Naive thymus-derived CD4-positive, alpha-beta T cell (primary cell): ENCODE results near the gene PBX1. TPM values are rescaled to one million over a fixed set of nuclear protein-coding genes. Genes with fewer than 3 reads are reported as not detected.
"Not testable (repeated sequence)": the region's sequence is repeated elsewhere in the genome, so short reads cannot be mapped to it uniquely, and the experiment has no call there.

ENCODE experiments used
- ATAC-seq: fragments of 150-1000 bp; cut with Tn5 transposase; 2 replicates; pipeline ENCODE4 v1.10.0; 2021; ENCODE audit warnings: mild to moderate bottlenecking, moderate library complexity
- CTCF ChIA-PET: fragments of 350-600 bp; sonication (Branson Sonifier 250); formaldehyde crosslinking; loops from one replicate; lab custom pipeline; 2021; ENCODE audit warnings: antibody characterized with exemption; lab: Charles Lee
- POLR2A ChIA-PET: fragments of 350-600 bp; sonication (Branson Sonifier 250); formaldehyde crosslinking; loops from one replicate; lab custom pipeline; 2021; ENCODE audit warnings: antibody characterized with exemption, inconsistent platforms; lab: Charles Lee
- DNase-seq, 9 donors: peaks; one replicate each; pipeline versions ENCODE4 v3.0.0 to v3.0.0-alpha.2; 2020 to 2022; ENCODE audit warnings: mixed read lengths in 1 of 9
- H3K27ac ChIP-seq: one replicate; pipeline ENCODE4 v1.7.0; 2013; ENCODE audit warnings: mild to moderate bottlenecking, low read depth, low read length, moderate library complexity
- H3K27me3 ChIP-seq, 2 donors: one replicate each; pipeline ENCODE4 v1.7.0; 2013; ENCODE audit warnings: low read length in 2 of 2, mild to moderate bottlenecking in 2 of 2, moderate library complexity in 2 of 2; ENCODE audit not compliant: control insufficient read depth in 2 of 2, insufficient read depth in 2 of 2
- H3K36me3 ChIP-seq, 3 experiments: 1 replicate in 2 of 3; 2 replicates in 1 of 3; pipeline ENCODE4 v1.7.0; 2013; ENCODE audit warnings: low read length in 3 of 3, mild to moderate bottlenecking in 3 of 3, moderate library complexity in 1 of 3; ENCODE audit not compliant: insufficient read depth in 3 of 3, control insufficient read depth in 2 of 3
- H3K4me1 ChIP-seq, 2 donors: one replicate each; pipeline ENCODE4 v1.7.0; 2013; ENCODE audit warnings: low read length in 2 of 2, mild to moderate bottlenecking in 2 of 2, moderate library complexity in 1 of 2; ENCODE audit not compliant: control insufficient read depth in 2 of 2, insufficient read depth in 2 of 2
- H3K4me3 ChIP-seq: 2 replicates; pipeline ENCODE4 v1.7.0; 2013; ENCODE audit warnings: mild to moderate bottlenecking, low read length
- H3K9me3 ChIP-seq, 3 experiments: 1 replicate in 2 of 3; 2 replicates in 1 of 3; pipeline ENCODE4 v1.7.0; 2013; ENCODE audit warnings: low read length in 3 of 3; ENCODE audit not compliant: control insufficient read depth in 2 of 3
- H3K27ac Mint-ChIP-seq, 9 donors: one replicate each; pipeline ENCODE4 v1.8.0; 2020 to 2022; ENCODE audit warnings: mixed read lengths in 9 of 9, mild to moderate bottlenecking in 8 of 9, moderate library complexity in 5 of 9, inconsistent platforms in 2 of 9
- H3K27me3 Mint-ChIP-seq, 5 donors: one replicate each; pipeline ENCODE4 v1.8.0; 2021 to 2022; ENCODE audit warnings: mixed read lengths in 5 of 5, mild to moderate bottlenecking in 1 of 5
- H3K36me3 Mint-ChIP-seq, 5 donors: one replicate each; pipeline ENCODE4 v1.8.0; 2020 to 2022; ENCODE audit warnings: mixed read lengths in 5 of 5, mild to moderate bottlenecking in 3 of 5, inconsistent platforms in 1 of 5
- H3K4me1 Mint-ChIP-seq, 7 donors: one replicate each; pipeline ENCODE4 v1.8.0; 2020 to 2022; ENCODE audit warnings: mixed read lengths in 7 of 7, mild to moderate bottlenecking in 3 of 7, inconsistent platforms in 1 of 7
- H3K4me3 Mint-ChIP-seq, 10 donors: one replicate each; pipeline ENCODE4 v1.8.0; 2020 to 2022; ENCODE audit warnings: mild to moderate bottlenecking in 10 of 10, mixed read lengths in 10 of 10, moderate library complexity in 6 of 10, inconsistent platforms in 2 of 10
- H3K9me3 Mint-ChIP-seq, 11 donors: one replicate each; pipeline ENCODE4 v1.8.0; 2020 to 2022; ENCODE audit warnings: mixed read lengths in 11 of 11, mild to moderate bottlenecking in 4 of 11, inconsistent platforms in 1 of 11, moderate library complexity in 1 of 11
- intact Hi-C, 2 donors: fragments of 100-400 bp; cut with micrococcal nuclease; formaldehyde crosslinking; loops; one replicate each; pipeline ENCODE4 v1.15.1; 2023
- polyA plus RNA-seq, 2 donors: library from polyadenylated mRNA; unstranded; fragments of 300-500 nt; fragmentation: Illumina TruSeq; gene quantifications; one replicate each; pipeline ENCODE4 v1.2.3, GENCODE V29; 2021
- total RNA-seq, 6 experiments: library from RNA in 5 of 6; stranded (reverse) in 5 of 6; gene quantifications; 1 replicate in 5 of 6; 2 replicates in 1 of 6; pipeline ENCODE4 v1.2.3 and lab custom pipeline; 2021 to 2026

The PBX1 gene
- total and polyA plus RNA-seq, 7 experiments from 2014 or later, result 0.02 to 2.9 (median 1.7) TPM; not detected in 1

GRCh38 chr1:164651351-164651951 is 92.5 kb downstream of the PBX1 start:
- H3K27me3 ChIP-seq, result no peaks in the 10 kb centered on the region
- no peak for DNase-seq
- H3K4me3 Mint-ChIP-seq, result peak overlapping the region in 3 of 10 donors; percentile 6 to 56 (median 21)
- H3K4me3 ChIP-seq, result no peak overlapping the region
- H3K27ac ChIP-seq, result no peak overlapping the region
- H3K36me3 Mint-ChIP-seq, result no peaks in the 10 kb centered on the region
- intact Hi-C loops, result no loop called here
- H3K9me3 Mint-ChIP-seq, result peaks cover 0 to 8% (median 3%) of the 10 kb centered on the region in 11 donors
- H3K9me3 ChIP-seq, result no peaks in the 10 kb centered on the region
- peaks cover 0 to 11% (median 4%) of the 10 kb centered on the region in 5 donors for H3K27me3 Mint-ChIP-seq
- POLR2A ChIA-PET, result no interaction called here
- peak; percentile 57 for ATAC-seq
- H3K4me1 Mint-ChIP-seq, result peaks cover 0 to 7% (median 6%) of the 10 kb centered on the region in 7 donors
- CTCF ChIA-PET, result no interaction called here
- H3K36me3 ChIP-seq, result no peaks in the 10 kb centered on the region
- no peaks in the 10 kb centered on the region for H3K4me1 ChIP-seq
- no peak overlapping the region for H3K27ac Mint-ChIP-seq

GRCh38 chr1:164652969-164653368 is 94.0 kb downstream of the PBX1 start:
- H3K4me3 Mint-ChIP-seq, H3K36me3 ChIP-seq, H3K9me3 Mint-ChIP-seq, H3K4me1 ChIP-seq, intact Hi-C loops, POLR2A ChIA-PET, H3K4me1 Mint-ChIP-seq, H3K27ac ChIP-seq, H3K4me3 ChIP-seq, CTCF ChIA-PET, H3K27ac Mint-ChIP-seq, DNase-seq, H3K36me3 Mint-ChIP-seq, H3K27me3 ChIP-seq, H3K9me3 ChIP-seq, ATAC-seq: not testable (repeated sequence)
- H3K27me3 Mint-ChIP-seq, result peaks cover 0 to 11% (median 4%) of the 10 kb centered on the region in 5 donors

GRCh38 chr1:164653705-164654104 is 94.7 kb downstream of the PBX1 start:
- Histone ChIP-seq H3K9me3 (no peaks in the 10 kb centered on the region), H3K36me3 (no peaks in the 10 kb centered on the region), H3K27me3 (no peaks in the 10 kb centered on the region), H3K4me3 (no peak overlapping the region), H3K27ac (no peak overlapping the region), H3K4me1 (no peaks in the 10 kb centered on the region)
- intact Hi-C loops, result no loop called here
- DNase-seq (no peak), ATAC-seq (no peak)
- ChIA-PET CTCF (no interaction called here), POLR2A (no interaction called here)
- Mint-ChIP-seq H3K4me1 (peaks cover 0 to 7% (median 6%) of the 10 kb centered on the region in 7 donors), H3K27ac (no peak overlapping the region), H3K27me3 (peaks cover 0 to 11% (median 4%) of the 10 kb centered on the region in 5 donors), H3K4me3 (no peak overlapping the region), H3K36me3 (no peaks in the 10 kb centered on the region), H3K9me3 (peaks cover 0 to 8% (median 3%) of the 10 kb centered on the region in 11 donors)

- Mint-ChIP-seq H3K27ac (no peak overlapping the region), H3K9me3 (peaks cover 0 to 8% (median 3%) of the 10 kb centered on the region in 11 donors), H3K27me3 (peaks cover 0 to 11% (median 4%) of the 10 kb centered on the region in 5 donors), H3K4me1 (peaks cover 0 to 7% (median 6%) of the 10 kb centered on the region in 7 donors), H3K36me3 (no peaks in the 10 kb centered on the region), H3K4me3 (no peak overlapping the region)
- H3K36me3 ChIP-seq, result no peaks in the 10 kb centered on the region
- no peaks in the 10 kb centered on the region for H3K27me3 ChIP-seq
- no peak for DNase-seq
- H3K4me3 ChIP-seq, result no peak overlapping the region
- no peak for ATAC-seq
- intact Hi-C loops, result no loop called here
- H3K4me1 ChIP-seq, result no peaks in the 10 kb centered on the region
- H3K9me3 ChIP-seq, result no peaks in the 10 kb centered on the region
- ChIA-PET CTCF (no interaction called here), POLR2A (no interaction called here)
- H3K27ac ChIP-seq, result no peak overlapping the region
These were observed 95.2 kb downstream of the PBX1 start for GRCh38 chr1:164654200-164654599.

GRCh38 chr1:164658864-164659263 is 99.9 kb downstream of the PBX1 start:
- Histone ChIP-seq H3K36me3 (no peaks in the 10 kb centered on the region), H3K4me1 (no peaks in the 10 kb centered on the region), H3K4me3 (no peak overlapping the region), H3K27ac (no peak overlapping the region), H3K9me3 (no peaks in the 10 kb centered on the region), H3K27me3 (no peaks in the 10 kb centered on the region)
- peaks cover 0 to 6% (median 4%) of the 10 kb centered on the region in 5 donors for H3K27me3 Mint-ChIP-seq
- H3K4me1 Mint-ChIP-seq, result peaks cover 0 to 14% (median 12%) of the 10 kb centered on the region in 7 donors
- ChIA-PET CTCF (no interaction called here), POLR2A (no interaction called here)
- peaks cover 0 to 12% (median 0%) of the 10 kb centered on the region in 11 donors for H3K9me3 Mint-ChIP-seq
- ATAC-seq, result no peak
- H3K36me3 Mint-ChIP-seq, result no peaks in the 10 kb centered on the region
- no peak for DNase-seq
- no peak overlapping the region for H3K4me3 Mint-ChIP-seq
- no peak overlapping the region for H3K27ac Mint-ChIP-seq
- intact Hi-C loops, result no loop called here

- Histone ChIP-seq H3K9me3 (no peaks in the 10 kb centered on the region), H3K36me3 (no peaks in the 10 kb centered on the region), H3K27me3 (no peaks in the 10 kb centered on the region), H3K4me3 (no peak overlapping the region), H3K4me1 (no peaks in the 10 kb centered on the region), H3K27ac (no peak overlapping the region)
- intact Hi-C loops, result no loop called here
- Mint-ChIP-seq H3K4me3 (peak overlapping the region in 2 of 10 donors; percentile 4 to 35), H3K4me1 (peaks cover 0 to 14% (median 12%) of the 10 kb centered on the region in 7 donors), H3K27ac (peak overlapping the region in 2 of 9 donors; percentile 45 to 72), H3K36me3 (no peaks in the 10 kb centered on the region), H3K9me3 (peaks cover 0 to 12% (median 0%) of the 10 kb centered on the region in 11 donors), H3K27me3 (peaks cover 0 to 7% (median 4%) of the 10 kb centered on the region in 5 donors)
- no peak for ATAC-seq
- ChIA-PET POLR2A (no interaction called here), CTCF (no interaction called here)
- no peak for DNase-seq
These were observed 100.8 kb downstream of the PBX1 start for GRCh38 chr1:164659621-164660411.
